CD14-positive monocyte (primary cell): ENCODE measurements around the gene SLC25A21. TPM values are rescaled to one million over a fixed set of nuclear protein-coding genes. Genes with fewer than 3 reads are reported as not detected.

ENCODE experiments used
- DNase-seq, 3 donors: peaks; one replicate each; pipeline ENCODE4 v3.0.0-alpha.2; 2011 to 2022
- H2AFZ ChIP-seq: 2 replicates; pipeline ENCODE4 v1.6.0; 2012; ENCODE audit warnings: mild to moderate bottlenecking, low read depth, low read length, inconsistent platforms; ENCODE audit not compliant: insufficient read depth, poor library complexity, severe bottlenecking
- H3K27ac ChIP-seq, 2 donors: 1 replicate in 1 of 2; 2 replicates in 1 of 2; pipeline ENCODE4 v1.5.1; 2012 to 2013; ENCODE audit warnings: low read length in 2 of 2, control low read depth in 1 of 2, inconsistent platforms in 1 of 2, low read depth in 1 of 2, mild to moderate bottlenecking in 1 of 2
- H3K27me3 ChIP-seq, 2 donors: one replicate each; pipeline versions ENCODE4 v1.6.0 to v1.6.1; 2011 to 2013; ENCODE audit warnings: low read length in 2 of 2; ENCODE audit not compliant: control insufficient read depth in 2 of 2, insufficient read depth in 2 of 2
- H3K36me3 ChIP-seq, 2 donors: replicated peaks in 1 of 2; 1 replicate in 1 of 2; 2 replicates in 1 of 2; pipeline versions ENCODE4 v1.5.1 to v1.6.1; 2012 to 2013; ENCODE audit warnings: low read length in 2 of 2, control low read depth in 1 of 2, inconsistent platforms in 1 of 2, mild to moderate bottlenecking in 1 of 2; ENCODE audit not compliant: insufficient read depth in 2 of 2, control insufficient read depth in 1 of 2
- H3K4me1 ChIP-seq, 2 donors: 1 replicate in 1 of 2; 2 replicates in 1 of 2; pipeline versions ENCODE4 v1.5.1 to v1.6.1; 2012 to 2013; ENCODE audit warnings: low read length in 2 of 2, control low read depth in 1 of 2, inconsistent platforms in 1 of 2, mild to moderate bottlenecking in 1 of 2, moderate library complexity in 1 of 2; ENCODE audit not compliant: insufficient read depth in 2 of 2, control insufficient read depth in 1 of 2
- H3K4me2 ChIP-seq: replicated peaks from 2 replicates; pipeline ENCODE3; 2012; ENCODE audit warnings: low read length, moderate library complexity, mild to moderate bottlenecking; ENCODE audit not compliant: poor library complexity, severe bottlenecking; ENCODE audit errors: extremely low read depth
- H3K4me3 ChIP-seq, 3 experiments: fragments of 200-600 bp in 1 of 3; sonication (generic) in 1 of 3; replicated peaks in 1 of 3; 1 replicate in 2 of 3; 2 replicates in 1 of 3; pipeline ENCODE4 v1.5.1; 2011 to 2013; ENCODE audit warnings: low read length in 3 of 3, mild to moderate bottlenecking in 3 of 3, control low read depth in 2 of 3, low read depth in 2 of 3, inconsistent platforms in 1 of 3, moderate library complexity in 1 of 3
- H3K79me2 ChIP-seq: 2 replicates; pipeline ENCODE4 v1.6.0; 2012; ENCODE audit warnings: mild to moderate bottlenecking, control low read depth, inconsistent platforms, low read length, moderate library complexity; ENCODE audit not compliant: insufficient read depth
- H3K9ac ChIP-seq: 2 replicates; pipeline ENCODE4 v1.6.0; 2017; ENCODE audit warnings: low read length, mild to moderate bottlenecking; ENCODE audit not compliant: insufficient read depth, poor library complexity, severe bottlenecking
- H3K9me3 ChIP-seq, 2 donors: replicated peaks in 1 of 2; 1 replicate in 1 of 2; 2 replicates in 1 of 2; pipeline versions ENCODE4 v1.5.1 to v1.6.1; 2012 to 2013; ENCODE audit warnings: low read length in 2 of 2, control low read depth in 1 of 2; ENCODE audit not compliant: control insufficient read depth in 1 of 2, insufficient read depth in 1 of 2
- H4K20me1 ChIP-seq: 2 replicates; pipeline ENCODE4 v1.6.0; 2012; ENCODE audit warnings: mild to moderate bottlenecking, low read length, control low read depth, moderate library complexity; ENCODE audit not compliant: insufficient read depth
- H3K27ac Mint-ChIP-seq, 7 donors: one replicate each; pipeline ENCODE4 v1.8.0; 2020; ENCODE audit warnings: mild to moderate bottlenecking in 7 of 7, mixed read lengths in 7 of 7, moderate library complexity in 6 of 7, inconsistent platforms in 2 of 7
- H3K27me3 Mint-ChIP-seq, 3 donors: one replicate each; pipeline ENCODE4 v1.8.0; 2021 to 2022; ENCODE audit warnings: low read depth in 3 of 3, mild to moderate bottlenecking in 3 of 3, mixed read lengths in 3 of 3, moderate library complexity in 3 of 3, inconsistent platforms in 1 of 3
- H3K36me3 Mint-ChIP-seq, 2 donors: one replicate each; pipeline ENCODE4 v1.8.0; 2020; ENCODE audit warnings: mixed read lengths in 2 of 2, inconsistent platforms in 1 of 2, mild to moderate bottlenecking in 1 of 2
- H3K4me1 Mint-ChIP-seq: one replicate; pipeline ENCODE4 v1.8.0; 2020; ENCODE audit warnings: mild to moderate bottlenecking, mixed read lengths
- H3K4me3 Mint-ChIP-seq, 2 donors: one replicate each; pipeline ENCODE4 v1.8.0; 2020; ENCODE audit warnings: mild to moderate bottlenecking in 2 of 2, mixed read lengths in 2 of 2, moderate library complexity in 1 of 2
- H3K9me3 Mint-ChIP-seq, 7 donors: one replicate each; pipeline ENCODE4 v1.8.0; 2020 to 2022; ENCODE audit warnings: mixed read lengths in 7 of 7, mild to moderate bottlenecking in 6 of 7, moderate library complexity in 6 of 7, inconsistent platforms in 2 of 7
- WGBS: methylation state at CpG from one replicate; pipeline ENCODE4 v1.1.5; 2013; ENCODE audit warnings: missing lambda C conversion rate; ENCODE audit not compliant: insufficient coverage; 5-methylcytosine and 5-hydroxymethylcytosine counted together
- intact Hi-C, 2 donors: fragments of 100-400 bp; cut with micrococcal nuclease; formaldehyde crosslinking; loops; one replicate each; pipeline versions ENCODE4 v1.15.0 to v1.15.1; 2023
- polyA plus RNA-seq, 3 donors: library from polyadenylated mRNA; depleted of rRNA in 1 of 3; unstranded in 2 of 3; stranded (reverse) in 1 of 3; fragments of 300-500 nt in 2 of 3; fragments of >200 nt in 1 of 3; fragmentation: Illumina TruSeq in 2 of 3; gene quantifications; 1 replicate in 2 of 3; 2 replicates in 1 of 3; pipeline ENCODE4 v1.2.3, GENCODE V29; 2012 to 2021
- TF ChIP-seq, protein P1 (sequence below): fragments of 200-600 bp; IDR thresholded peaks from one replicate; pipeline ENCODE4 v1.8.0; 2022; ENCODE audit warnings: antibody characterized with exemption, mild to moderate bottlenecking

Gene SLC25A21
- polyA plus RNA-seq, 3 donors: not detected

DNA sequence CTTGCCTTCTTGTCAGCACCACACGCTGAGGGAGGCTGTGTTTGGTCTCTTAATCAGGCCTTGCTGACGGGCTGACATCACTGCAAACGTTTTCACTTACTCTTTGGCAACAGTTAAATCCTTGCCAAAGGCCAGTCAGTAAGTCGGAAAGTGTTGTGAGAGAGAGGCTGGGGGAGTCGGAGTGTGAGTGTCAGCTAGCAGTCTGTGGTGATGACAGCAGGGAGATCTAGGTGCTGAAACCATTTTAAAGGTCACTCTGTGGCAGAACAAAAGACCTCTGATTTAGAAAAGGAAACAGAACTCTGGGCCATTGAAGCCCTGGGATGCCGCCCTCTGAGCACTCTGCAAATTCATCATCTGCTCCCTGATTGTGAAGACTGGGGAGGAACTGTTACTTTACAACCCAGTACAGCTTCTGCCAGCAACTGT is 367.3 kb downstream of the SLC25A21 start:
- H3K9me3 Mint-ChIP-seq: peaks cover 0 to 2% (median 0%) of the 10 kb centered on the region in 7 donors
- 39% methylated on average over 4 of the region's 6 CpGs for WGBS
- no peaks in the 10 kb centered on the region for H3K36me3 ChIP-seq
- no peak overlapping the region for H3K27ac ChIP-seq
- no peak overlapping the region for H3K4me3 ChIP-seq
- no peak overlapping the region for H3K27ac Mint-ChIP-seq
- H3K4me1 ChIP-seq: no peaks in the 10 kb centered on the region
- no peak overlapping the region for H3K4me3 Mint-ChIP-seq
- DNase-seq: no peak
- H3K9me3 ChIP-seq: no peaks in the 10 kb centered on the region
- H3K27me3 ChIP-seq: no peaks in the 10 kb centered on the region
- no peaks in the 10 kb centered on the region for H3K79me2 ChIP-seq
- intact Hi-C loops: no loop called here
- TF ChIP-seq, protein P1, sequence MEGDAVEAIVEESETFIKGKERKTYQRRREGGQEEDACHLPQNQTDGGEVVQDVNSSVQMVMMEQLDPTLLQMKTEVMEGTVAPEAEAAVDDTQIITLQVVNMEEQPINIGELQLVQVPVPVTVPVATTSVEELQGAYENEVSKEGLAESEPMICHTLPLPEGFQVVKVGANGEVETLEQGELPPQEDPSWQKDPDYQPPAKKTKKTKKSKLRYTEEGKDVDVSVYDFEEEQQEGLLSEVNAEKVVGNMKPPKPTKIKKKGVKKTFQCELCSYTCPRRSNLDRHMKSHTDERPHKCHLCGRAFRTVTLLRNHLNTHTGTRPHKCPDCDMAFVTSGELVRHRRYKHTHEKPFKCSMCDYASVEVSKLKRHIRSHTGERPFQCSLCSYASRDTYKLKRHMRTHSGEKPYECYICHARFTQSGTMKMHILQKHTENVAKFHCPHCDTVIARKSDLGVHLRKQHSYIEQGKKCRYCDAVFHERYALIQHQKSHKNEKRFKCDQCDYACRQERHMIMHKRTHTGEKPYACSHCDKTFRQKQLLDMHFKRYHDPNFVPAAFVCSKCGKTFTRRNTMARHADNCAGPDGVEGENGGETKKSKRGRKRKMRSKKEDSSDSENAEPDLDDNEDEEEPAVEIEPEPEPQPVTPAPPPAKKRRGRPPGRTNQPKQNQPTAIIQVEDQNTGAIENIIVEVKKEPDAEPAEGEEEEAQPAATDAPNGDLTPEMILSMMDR: no peak
- peaks cover 0 to 2% (median 0%) of the 10 kb centered on the region in 3 donors for H3K27me3 Mint-ChIP-seq
- no peaks in the 10 kb centered on the region for H3K4me1 Mint-ChIP-seq
- no peak overlapping the region for H3K9ac ChIP-seq
- H2AFZ ChIP-seq: no peak overlapping the region
- no peak overlapping the region for H3K4me2 ChIP-seq
- H4K20me1 ChIP-seq: no peaks in the 10 kb centered on the region
- no peaks in the 10 kb centered on the region for H3K36me3 Mint-ChIP-seq

DNA sequence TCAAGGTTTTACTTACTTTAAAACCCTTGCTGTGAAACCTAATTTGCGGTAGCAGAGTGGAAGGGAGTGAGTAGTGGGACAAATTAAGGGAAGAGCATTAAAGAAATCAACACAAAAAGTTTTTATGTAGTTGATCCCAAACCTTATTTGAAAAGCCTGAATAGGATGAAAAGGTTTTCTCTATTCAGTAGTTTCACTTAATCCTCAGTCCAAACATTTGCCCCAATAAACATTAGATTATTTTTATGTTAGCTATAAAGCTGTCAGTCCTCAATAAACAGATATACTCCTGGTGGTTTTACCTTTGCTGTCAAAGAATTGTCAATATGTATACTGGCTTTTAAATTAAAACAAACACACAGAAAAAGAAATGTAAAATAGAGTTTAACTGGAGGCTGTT is 374.8 kb downstream of the SLC25A21 start:
- no peaks in the 10 kb centered on the region for H3K27me3 ChIP-seq
- TF ChIP-seq, protein P1: no peak
- H3K4me1 Mint-ChIP-seq: no peaks in the 10 kb centered on the region
- H3K36me3 Mint-ChIP-seq: no peaks in the 10 kb centered on the region
- DNase-seq: no peak
- H3K9me3 ChIP-seq: no peaks in the 10 kb centered on the region
- no peak overlapping the region for H2AFZ ChIP-seq
- WGBS: no CpG with 5 or more reads among the region's 1 CpG
- no peak overlapping the region for H3K27ac ChIP-seq
- H3K9me3 Mint-ChIP-seq: no peaks in the 10 kb centered on the region
- no peaks in the 10 kb centered on the region for H3K36me3 ChIP-seq
- no peak overlapping the region for H3K4me3 Mint-ChIP-seq
- no peak overlapping the region for H3K4me3 ChIP-seq
- H3K27ac Mint-ChIP-seq: no peak overlapping the region
- H3K4me1 ChIP-seq: no peaks in the 10 kb centered on the region
- no peak overlapping the region for H3K4me2 ChIP-seq
- intact Hi-C loops: no loop called here
- H3K27me3 Mint-ChIP-seq: peaks cover 2 to 7% (median 3%) of the 10 kb centered on the region in 3 donors
- H4K20me1 ChIP-seq: no peaks in the 10 kb centered on the region
- H3K9ac ChIP-seq: no peak overlapping the region
- H3K79me2 ChIP-seq: no peaks in the 10 kb centered on the region
